ENCODE results near the gene KRTAP29-1.

DNA sequence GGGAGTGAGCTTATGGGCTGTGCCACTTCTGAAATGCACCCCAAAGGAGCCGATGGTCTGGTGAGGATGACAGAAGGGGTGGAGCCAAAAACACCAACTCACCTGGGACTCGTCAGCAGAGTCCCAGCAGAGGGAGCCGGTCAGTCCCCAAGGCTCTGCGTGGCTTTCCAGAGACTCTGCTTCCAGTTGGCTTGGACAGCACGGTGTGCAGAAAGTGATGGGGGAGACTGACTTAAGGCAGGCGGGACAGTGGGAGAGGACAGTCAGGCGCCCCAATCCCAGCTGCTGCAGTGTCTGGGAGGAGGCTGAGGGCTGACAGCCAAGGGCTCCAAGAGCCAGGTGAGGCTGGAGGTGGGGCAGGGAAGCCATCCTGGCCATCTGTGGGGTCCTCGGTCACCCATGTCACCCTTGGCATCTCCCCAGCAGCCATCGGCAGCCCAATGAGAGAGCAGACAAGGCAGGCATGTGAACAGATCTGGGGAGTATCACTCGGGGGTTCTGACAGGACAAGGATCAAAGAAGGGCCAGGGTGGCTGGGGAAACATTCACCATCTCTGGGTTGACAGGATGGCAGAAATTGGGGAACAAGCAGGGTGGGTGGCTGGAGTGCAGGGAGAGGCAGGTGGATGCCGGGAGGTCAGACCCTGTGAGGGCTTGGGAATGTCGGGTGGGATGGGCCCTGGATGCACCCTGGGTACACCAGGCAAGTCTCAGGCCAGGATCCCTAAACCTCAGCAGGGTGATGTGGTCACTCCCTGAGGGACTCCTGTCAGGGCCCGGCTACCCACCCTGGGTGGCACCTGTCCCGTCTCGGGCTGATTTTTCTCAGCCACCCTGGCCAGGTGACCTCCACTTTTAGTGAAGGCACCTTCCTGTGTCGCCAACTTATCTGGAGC, 21.8 kb upstream of the KRTAP29-1 start:
- peak; percentile 52 for TF ChIP-seq CTCF (conservative IDR thresholded peaks at IDR 0.05)
- no peak for TF ChIP-seq ZFX (IDR thresholded peaks at IDR 0.05)
